ENCODE measurements around the gene COL15A1.
A peak's percentile ranks its signal among the peaks of the same experiment; 100 is the strongest.

COL15A1 gene

DNA sequence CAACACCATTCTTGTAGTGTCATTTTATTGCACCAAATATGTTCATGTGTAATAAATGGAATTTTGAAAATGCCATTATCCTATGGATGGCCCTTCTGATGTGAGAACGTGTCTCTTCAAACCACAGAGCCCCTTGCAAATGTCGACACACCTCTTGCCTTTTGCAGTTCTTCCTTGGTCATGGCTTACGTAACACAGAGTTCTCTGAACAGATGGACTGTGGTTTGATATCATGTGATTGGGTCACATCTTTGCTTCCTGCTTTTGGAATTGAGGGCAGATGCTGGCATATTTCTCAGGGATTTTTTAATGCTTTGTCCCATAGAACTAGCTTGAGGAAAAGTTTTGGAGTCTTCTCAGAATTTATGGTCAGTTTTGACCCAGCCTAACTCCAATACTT lies 165.8 kb downstream of the COL15A1 start:
- DNase-seq (ENCODE audit: low read depth): peak; percentile 69

- no peak for DNase-seq (ENCODE audit: low read depth)
These were observed 169.2 kb downstream of the COL15A1 start for GRCh38 chr9:99112750-99113413.

GRCh38 chr9:99113414-99114048 lies 169.8 kb downstream of the COL15A1 start:
- DNase-seq (ENCODE audit: low read depth): no peak

- DNase-seq (ENCODE audit: low read depth): no peak
These were observed 170.3 kb downstream of the COL15A1 start for GRCh38 chr9:99114049-99114440.

DNA sequence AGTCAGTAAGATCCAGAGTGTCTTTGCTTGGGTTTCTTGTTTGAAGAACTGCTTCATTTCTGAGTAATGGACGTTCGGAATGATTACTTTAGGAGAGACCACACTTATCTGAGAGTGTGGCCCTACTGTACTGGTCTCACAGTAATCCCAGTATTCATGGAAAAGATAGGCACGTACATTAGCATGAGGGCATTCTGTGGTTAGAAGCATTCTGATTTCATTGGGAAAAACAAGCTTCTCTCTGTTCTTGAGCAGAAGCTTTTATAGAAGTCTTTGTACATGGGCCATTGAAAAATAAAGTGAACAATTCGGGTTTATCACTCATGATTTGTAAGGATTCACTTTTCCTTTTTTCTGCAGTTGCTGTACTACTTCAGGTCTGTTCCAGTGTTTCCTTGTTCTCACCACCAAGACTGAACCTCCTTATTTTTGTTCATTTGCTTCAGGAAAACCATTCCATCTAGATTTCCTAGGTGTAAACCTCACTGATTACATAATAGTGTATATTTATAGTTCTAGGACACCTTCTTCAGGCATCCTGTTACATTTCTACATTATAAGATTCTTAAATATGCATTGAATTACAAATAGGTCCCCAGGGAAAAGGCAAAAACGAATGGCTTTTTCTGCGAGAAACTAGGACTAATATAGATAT lies 171.3 kb downstream of the COL15A1 start:
- no peak for DNase-seq (ENCODE audit: low read depth)

DNA sequence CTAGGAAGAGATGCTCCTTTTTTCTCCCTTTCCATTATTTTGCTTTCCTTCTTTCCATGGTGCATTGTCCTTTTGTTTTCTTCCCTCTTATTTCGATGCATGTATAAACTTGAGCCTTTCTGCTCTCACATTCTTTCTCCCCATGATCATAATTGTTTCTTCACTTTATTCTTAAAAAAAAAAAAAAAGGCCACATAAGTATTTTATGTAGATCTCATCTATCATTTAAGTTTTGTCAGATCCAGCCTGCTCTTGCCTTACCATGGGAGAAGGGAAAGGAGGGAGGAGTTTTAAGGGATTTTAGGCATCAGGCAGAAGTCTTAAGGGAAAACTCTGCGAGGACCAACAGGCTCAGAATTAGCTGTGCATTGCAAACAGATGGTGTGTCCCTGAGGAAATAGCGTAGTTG lies 172.3 kb downstream of the COL15A1 start:
- no peak for DNase-seq (ENCODE audit: low read depth)

GRCh38 chr9:99118782-99119466 lies 175.2 kb downstream of the COL15A1 start:
- DNase-seq (ENCODE audit: low read depth): no peak

- no peak for DNase-seq (ENCODE audit: low read depth)
These were observed 176.4 kb downstream of the COL15A1 start for GRCh38 chr9:99119976-99120655.
